ENCODE data around the gene ZNF749.
"Not testable (repeated sequence)": the region's sequence is repeated elsewhere in the genome, so short reads cannot be mapped to it uniquely, and the experiment has no call there.

The ZNF749 gene

GRCh38 chr19:57437931-57438330 is 2.8 kb downstream of the ZNF749 start:
- no peak overlapping the region for H3K4me3 Mint-ChIP-seq
- H3K36me3 Mint-ChIP-seq, result peaks cover 26% of the 10 kb centered on the region
- no peak for ATAC-seq (ENCODE audit: low read depth)
- DNase-seq (ENCODE audit: low spot score in 2 of 2), result no peak
- H3K27ac Mint-ChIP-seq, result no peak overlapping the region
- H3K4me1 Mint-ChIP-seq, result peaks cover 37% of the 10 kb centered on the region
- H3K27me3 Mint-ChIP-seq, result no peaks in the 10 kb centered on the region
- peaks cover 7% of the 10 kb centered on the region for H3K9me3 Mint-ChIP-seq

DNA sequence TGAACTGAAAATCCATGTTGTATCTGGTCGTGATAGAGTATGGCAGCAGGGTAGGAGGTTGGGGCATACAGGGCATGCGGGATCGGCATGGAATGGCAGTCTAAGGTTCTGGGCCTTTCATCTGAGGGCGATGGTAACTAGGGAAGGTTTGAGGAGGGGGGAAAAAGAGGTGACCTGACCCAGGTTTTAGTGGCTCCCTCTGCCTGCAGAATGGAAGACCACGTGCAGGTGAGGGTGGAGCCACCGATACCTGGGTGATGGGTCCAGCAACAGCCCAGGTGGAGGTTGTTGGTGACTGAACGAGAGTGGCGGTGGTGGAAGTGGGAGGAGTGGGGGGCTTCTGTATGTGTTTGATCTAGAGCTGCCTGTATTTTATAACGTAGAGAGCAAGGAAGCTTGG is 3.8 kb downstream of the ZNF749 start:
- no peak overlapping the region for H3K4me3 Mint-ChIP-seq
- H3K4me1 Mint-ChIP-seq, result peaks cover 42% of the 10 kb centered on the region
- no peaks in the 10 kb centered on the region for H3K27me3 Mint-ChIP-seq
- DNase-seq (ENCODE audit: low spot score in 2 of 2) (no peak), ATAC-seq (ENCODE audit: low read depth) (no peak)
- no peak overlapping the region for H3K27ac Mint-ChIP-seq
- peaks cover 35% of the 10 kb centered on the region for H3K36me3 Mint-ChIP-seq
- peaks cover 9% of the 10 kb centered on the region for H3K9me3 Mint-ChIP-seq

GRCh38 chr19:57441979-57442752 is 7.0 kb downstream of the ZNF749 start:
- H3K36me3 Mint-ChIP-seq, result peaks cover 51% of the 10 kb centered on the region
- peak overlapping the region; percentile 48 for H3K27ac Mint-ChIP-seq
- H3K4me3 Mint-ChIP-seq, result no peak overlapping the region
- peaks cover 26% of the 10 kb centered on the region for H3K4me1 Mint-ChIP-seq
- no peak for ATAC-seq (ENCODE audit: low read depth)
- DNase-seq (ENCODE audit: low spot score in 2 of 2), result no peak
- peaks cover 13% of the 10 kb centered on the region for H3K9me3 Mint-ChIP-seq
- no peaks in the 10 kb centered on the region for H3K27me3 Mint-ChIP-seq

GRCh38 chr19:57443121-57443696 is 8.1 kb downstream of the ZNF749 start:
- ATAC-seq (ENCODE audit: low read depth) (peak; percentile 71), DNase-seq (ENCODE audit: low spot score in 2 of 2) (no peak)
- Mint-ChIP-seq H3K4me3 (no peak overlapping the region), H3K36me3 (peaks cover 51% of the 10 kb centered on the region), H3K9me3 (peaks cover 13% of the 10 kb centered on the region), H3K4me1 (peaks cover 26% of the 10 kb centered on the region), H3K27ac (peak overlapping the region; percentile 48), H3K27me3 (no peaks in the 10 kb centered on the region)

- peaks cover 8% of the 10 kb centered on the region for H3K9me3 Mint-ChIP-seq
- H3K27me3 Mint-ChIP-seq, result no peaks in the 10 kb centered on the region
- ATAC-seq (ENCODE audit: low read depth) (no peak), DNase-seq (ENCODE audit: low spot score in 2 of 2) (no peak)
- peaks cover 25% of the 10 kb centered on the region for H3K36me3 Mint-ChIP-seq
- H3K4me3 Mint-ChIP-seq, result no peak overlapping the region
- no peaks in the 10 kb centered on the region for H3K4me1 Mint-ChIP-seq
- no peak overlapping the region for H3K27ac Mint-ChIP-seq
These were observed 17.2 kb downstream of the ZNF749 start for GRCh38 chr19:57452307-57452706.

DNA sequence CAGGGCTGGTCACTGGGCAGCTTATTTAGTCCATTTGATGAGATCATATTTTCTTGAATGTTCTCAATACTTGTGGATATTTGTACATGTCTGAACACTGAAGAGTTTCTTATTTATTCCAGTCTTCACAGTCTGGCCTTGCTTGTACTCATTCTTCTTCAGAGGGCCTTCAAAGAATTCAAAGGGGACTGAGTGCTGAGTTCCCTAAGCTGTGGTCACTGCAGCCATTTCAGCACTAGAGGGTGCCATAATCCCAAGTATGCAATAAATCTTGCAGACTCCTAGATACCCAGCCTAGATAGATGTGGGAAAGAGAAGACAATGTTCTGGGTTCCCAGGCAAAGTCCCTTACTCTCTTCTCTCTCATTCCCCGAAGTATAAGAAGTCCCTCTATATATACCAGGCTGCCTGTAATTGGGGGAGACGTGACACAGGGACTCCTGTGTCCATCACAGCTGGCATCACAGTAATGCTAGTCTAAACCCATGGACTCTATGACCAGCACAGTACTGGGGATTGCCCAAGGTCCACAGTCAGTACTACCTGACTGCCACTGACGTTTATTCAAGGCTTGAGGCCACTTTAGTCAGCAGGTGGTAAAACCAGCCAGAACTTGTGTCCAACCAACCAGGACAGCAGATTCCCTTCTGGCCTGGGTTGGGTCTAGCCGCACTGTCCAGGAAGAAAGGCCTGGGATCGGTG is 30.7 kb downstream of the ZNF749 start:
- ATAC-seq (ENCODE audit: low read depth) (no peak), DNase-seq (ENCODE audit: low spot score in 2 of 2) (no peak)
- Mint-ChIP-seq H3K27ac (no peak overlapping the region), H3K27me3 (no peaks in the 10 kb centered on the region), H3K4me3 (no peak overlapping the region), H3K9me3 (peaks cover 17% of the 10 kb centered on the region), H3K36me3 (peaks cover 27% of the 10 kb centered on the region), H3K4me1 (peaks cover 2% of the 10 kb centered on the region)

DNA sequence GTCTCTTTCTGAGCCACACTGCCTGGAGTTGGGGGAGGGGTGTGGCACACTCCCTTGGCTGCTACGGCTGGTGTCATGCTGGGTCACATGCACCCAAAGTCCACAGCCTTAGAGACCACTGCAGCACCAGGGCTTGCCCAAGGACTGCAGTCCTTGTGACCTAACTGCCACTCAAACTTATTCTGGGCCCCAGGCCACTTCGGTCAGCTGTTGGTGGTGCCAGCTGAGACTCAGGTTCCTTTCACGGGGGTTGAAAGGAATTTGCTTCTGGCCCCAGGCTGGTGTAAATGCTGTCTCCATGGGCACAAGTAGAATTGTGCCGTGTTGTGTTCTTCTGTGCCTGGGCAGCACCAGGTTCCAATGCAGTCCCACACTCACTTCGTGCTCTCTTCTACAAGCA is 31.4 kb downstream of the ZNF749 start:
- Mint-ChIP-seq H3K9me3 (peaks cover 21% of the 10 kb centered on the region), H3K36me3 (peaks cover 31% of the 10 kb centered on the region), H3K27ac (no peak overlapping the region), H3K4me3 (no peak overlapping the region), H3K27me3 (no peaks in the 10 kb centered on the region), H3K4me1 (peaks cover 2% of the 10 kb centered on the region)
- no peak for DNase-seq (ENCODE audit: low spot score in 2 of 2)
- no peak for ATAC-seq (ENCODE audit: low read depth)

DNA sequence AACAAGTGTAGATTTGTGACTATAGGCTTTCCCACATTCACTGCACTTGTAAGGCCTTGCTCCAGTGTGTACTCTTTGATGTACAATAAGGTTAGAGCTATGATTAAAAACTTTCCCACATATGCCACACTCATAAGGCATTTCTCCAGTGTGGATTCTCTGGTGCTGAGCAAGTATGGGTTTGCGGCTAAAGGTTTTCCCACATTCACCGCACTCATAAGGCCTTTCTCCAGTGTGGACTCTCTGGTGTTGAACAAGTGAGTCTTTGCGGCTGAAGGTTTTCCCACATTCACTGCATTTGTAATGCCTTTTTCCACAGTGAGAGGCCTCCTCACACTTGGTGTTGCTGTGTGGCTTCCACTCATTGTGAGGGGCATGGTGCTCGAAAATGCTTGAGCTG is 38.5 kb downstream of the ZNF749 start:
- peaks cover 64% of the 10 kb centered on the region for H3K36me3 Mint-ChIP-seq
- peaks cover 25% of the 10 kb centered on the region for H3K4me1 Mint-ChIP-seq
- no peak overlapping the region for H3K27ac Mint-ChIP-seq
- ATAC-seq (ENCODE audit: low read depth) (no peak), DNase-seq (ENCODE audit: low spot score in 2 of 2) (no peak)
- no peaks in the 10 kb centered on the region for H3K27me3 Mint-ChIP-seq
- H3K9me3 Mint-ChIP-seq, result peaks cover 27% of the 10 kb centered on the region
- no peak overlapping the region for H3K4me3 Mint-ChIP-seq

GRCh38 chr19:57477191-57478008 is 42.3 kb downstream of the ZNF749 start, which contains the start of gene ZNF772:
ZNF772 (minus strand) TSS chr19:57477566; CDS start chr19:57477309, 257 bp downstream.
- peaks cover 45% of the 10 kb centered on the region for H3K36me3 Mint-ChIP-seq
- peak within 1 kb of the TSS; percentile 98 for H3K27ac Mint-ChIP-seq
- H3K4me1 Mint-ChIP-seq, result peaks cover 25% of the 10 kb centered on the region
- DNase-seq (ENCODE audit: low spot score in 2 of 2) (peak; percentile 79 to 91), ATAC-seq (ENCODE audit: low read depth) (peak; percentile 99)
- H3K4me3 Mint-ChIP-seq, result peak within 1 kb of the TSS; percentile 98
- H3K9me3 Mint-ChIP-seq, result peaks cover 20% of the 10 kb centered on the region
- H3K27me3 Mint-ChIP-seq, result no peaks in the 10 kb centered on the region

- Mint-ChIP-seq H3K4me3 (peak within 1 kb of the TSS; percentile 78), H3K36me3 (peaks cover 34% of the 10 kb centered on the region), H3K27ac (peak within 1 kb of the TSS; percentile 29), H3K4me1 (peaks cover 12% of the 10 kb centered on the region), H3K9me3 (peaks cover 15% of the 10 kb centered on the region)
- ATAC-seq (ENCODE audit: low read depth) (peak; percentile 96), DNase-seq (ENCODE audit: low spot score in 2 of 2) (peak; percentile 88 to 91)
- H3K27me3 Mint-ChIP-seq, result not testable (repeated sequence)
These were observed 52.6 kb downstream of the ZNF749 start, which contains the start of gene ZNF419 for GRCh38 chr19:57487477-57488298. ZNF419 (plus strand) TSS chr19:57487750; CDS start chr19:57487951, 201 bp downstream.

GRCh38 chr19:57488299-57488644 is 53.1 kb downstream of the ZNF749 start:
- Mint-ChIP-seq H3K4me3 (peak overlapping the region; percentile 67), H3K4me1 (peaks cover 12% of the 10 kb centered on the region), H3K27ac (peak overlapping the region; percentile 29), H3K9me3 (peaks cover 19% of the 10 kb centered on the region), H3K36me3 (peaks cover 40% of the 10 kb centered on the region)
- not testable (repeated sequence) for ATAC-seq (ENCODE audit: low read depth); DNase-seq (ENCODE audit: low spot score in 2 of 2); H3K27me3 Mint-ChIP-seq
